Measurements from ENCODE around the gene ME1.

DNA sequence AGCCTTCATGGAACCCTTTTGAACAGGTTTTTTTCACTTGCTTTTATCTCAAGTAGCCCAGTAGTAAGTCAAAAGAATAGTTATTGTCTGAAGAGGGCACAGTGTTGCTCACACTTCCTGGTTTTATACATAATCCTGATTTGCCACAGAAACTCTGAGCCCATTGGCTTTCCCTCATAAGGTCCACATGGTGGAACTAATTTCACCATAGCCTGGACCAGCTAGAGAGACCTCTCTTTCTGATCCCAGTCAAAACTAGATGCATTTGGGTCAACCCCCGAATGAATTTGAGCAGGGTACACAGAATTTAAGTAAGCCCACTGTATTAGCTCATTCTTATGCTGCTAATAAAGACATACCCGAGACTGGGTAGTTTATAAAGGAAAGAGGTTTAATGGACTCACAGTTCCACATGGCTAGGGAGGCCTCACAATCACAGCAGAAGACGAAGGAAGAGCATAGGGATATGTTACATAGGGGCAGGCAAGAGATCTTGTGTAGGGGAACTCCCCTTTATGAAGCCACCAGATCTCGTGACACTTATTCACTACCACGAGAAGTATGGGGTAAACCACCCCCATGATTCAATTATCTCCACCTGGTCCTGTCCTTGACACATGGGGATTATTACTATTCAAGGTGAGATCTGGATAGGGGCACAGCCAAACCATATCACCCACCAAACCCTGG is 231.5 kb downstream of the ME1 start:
- no peak for TF ChIP-seq POLR2A (IDR thresholded peaks at IDR 0.05)
- TF ChIP-seq, protein P1, sequence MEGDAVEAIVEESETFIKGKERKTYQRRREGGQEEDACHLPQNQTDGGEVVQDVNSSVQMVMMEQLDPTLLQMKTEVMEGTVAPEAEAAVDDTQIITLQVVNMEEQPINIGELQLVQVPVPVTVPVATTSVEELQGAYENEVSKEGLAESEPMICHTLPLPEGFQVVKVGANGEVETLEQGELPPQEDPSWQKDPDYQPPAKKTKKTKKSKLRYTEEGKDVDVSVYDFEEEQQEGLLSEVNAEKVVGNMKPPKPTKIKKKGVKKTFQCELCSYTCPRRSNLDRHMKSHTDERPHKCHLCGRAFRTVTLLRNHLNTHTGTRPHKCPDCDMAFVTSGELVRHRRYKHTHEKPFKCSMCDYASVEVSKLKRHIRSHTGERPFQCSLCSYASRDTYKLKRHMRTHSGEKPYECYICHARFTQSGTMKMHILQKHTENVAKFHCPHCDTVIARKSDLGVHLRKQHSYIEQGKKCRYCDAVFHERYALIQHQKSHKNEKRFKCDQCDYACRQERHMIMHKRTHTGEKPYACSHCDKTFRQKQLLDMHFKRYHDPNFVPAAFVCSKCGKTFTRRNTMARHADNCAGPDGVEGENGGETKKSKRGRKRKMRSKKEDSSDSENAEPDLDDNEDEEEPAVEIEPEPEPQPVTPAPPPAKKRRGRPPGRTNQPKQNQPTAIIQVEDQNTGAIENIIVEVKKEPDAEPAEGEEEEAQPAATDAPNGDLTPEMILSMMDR (IDR thresholded peaks at IDR 0.05) = no peak
- TF ChIP-seq POLR2AphosphoS5 (IDR thresholded peaks at IDR 0.05) = no peak

Measured in prostate gland (tissue), 2 donors.